OCI-LY7 (cell line): ENCODE data around the gene ZNF423.

Source experiments
- CTCF ChIP-seq: fragments of 200-600 bp; sonication (generic); conservative IDR thresholded peaks from 2 replicates; pipeline ENCODE4 v1.5.1; 2014; ENCODE audit warnings: mild to moderate bottlenecking, antibody characterized with exemption, low read length, moderate library complexity, mixed read lengths
- EZH2phosphoT487 ChIP-seq: fragments of 200-600 bp; sonication (generic); IDR thresholded peaks from 2 replicates; pipeline ENCODE4 v1.6.1; 2018; ENCODE audit warnings: low read depth, borderline replicate concordance, mild to moderate bottlenecking, mixed run types, antibody characterized with exemption, low read length, moderate library complexity, mixed read lengths

GRCh38 chr16:49592546-49593423, 263.1 kb downstream of the ZNF423 start:
- TF ChIP-seq CTCF, result peak; percentile 89
- TF ChIP-seq EZH2phosphoT487, result no peak
